Neural cell (in vitro differentiated cells): Measurements from ENCODE around the gene PTGS2. TPM values are rescaled to one million over a fixed set of nuclear protein-coding genes. Genes with fewer than 3 reads are reported as not detected.

ENCODE experiments used
- H2AFZ ChIP-seq: fragments of 200-600, 300-800 bp; sonication (generic), shearing (Covaris generic); 2 replicates; pipeline ENCODE4 v1.6.0; 2014; ENCODE audit warnings: low read depth, mild to moderate bottlenecking, antibody characterized with exemption, low read length, moderate library complexity
- H3F3A ChIP-seq: fragments of 200-600 bp; shearing (Covaris generic); 2 replicates; pipeline ENCODE4 v1.6.1; 2016; ENCODE audit warnings: mild to moderate bottlenecking, moderate library complexity, mixed read lengths, antibody characterized with exemption, low read length; ENCODE audit not compliant: insufficient read depth, poor library complexity, severe bottlenecking
- H3K27ac ChIP-seq: fragments of 200-600, 300-800 bp; sonication (generic), shearing (Covaris generic); 2 replicates; pipeline ENCODE4 v1.5.1; 2014; ENCODE audit warnings: mild to moderate bottlenecking, low read length, moderate library complexity
- H3K27me3 ChIP-seq: fragments of 300-800, 200-600 bp; sonication (generic), shearing (Covaris generic); 2 replicates; pipeline ENCODE4 v1.6.0; 2014; ENCODE audit warnings: mild to moderate bottlenecking, low read depth, low read length, moderate library complexity; ENCODE audit not compliant: insufficient read depth
- H3K36me3 ChIP-seq: fragments of 300-800, 200-600 bp; sonication (generic), shearing (Covaris generic); 2 replicates; pipeline ENCODE4 v1.5.1; 2014; ENCODE audit warnings: mild to moderate bottlenecking, antibody characterized with exemption, low read length, moderate library complexity; ENCODE audit not compliant: insufficient read depth
- H3K4me2 ChIP-seq: fragments of 300-800, 200-600 bp; sonication (generic), shearing (Covaris generic); 2 replicates; pipeline ENCODE4 v1.6.0; 2014; ENCODE audit warnings: mild to moderate bottlenecking, low read length
- H3K4me3 ChIP-seq: fragments of 300-800, 200-600 bp; sonication (generic), shearing (Covaris generic); 2 replicates; pipeline ENCODE4 v1.5.1; 2014; ENCODE audit warnings: mild to moderate bottlenecking, low read length, moderate library complexity
- H3K79me2 ChIP-seq: fragments of 200-600 bp; shearing (Covaris generic); replicated peaks from 2 replicates; pipeline ENCODE4 v1.6.0; 2014; ENCODE audit warnings: mild to moderate bottlenecking, low read length, moderate library complexity; ENCODE audit not compliant: insufficient read depth
- H3K9ac ChIP-seq: fragments of 300-800, 200-600 bp; sonication (generic), shearing (Covaris generic); 2 replicates; pipeline ENCODE4 v1.6.1; 2016; ENCODE audit warnings: mild to moderate bottlenecking, low read length, mixed read lengths
- H3K9me2 ChIP-seq: fragments of 200-600 bp; shearing (Covaris generic); 2 replicates; pipeline ENCODE4 v1.6.1; 2016; ENCODE audit warnings: mild to moderate bottlenecking, low read length, mixed read lengths; ENCODE audit not compliant: insufficient read depth
- H3K9me3 ChIP-seq: fragments of 200-600, 300-800 bp; sonication (generic), shearing (Covaris generic); 2 replicates; pipeline ENCODE4 v1.6.1; 2016; ENCODE audit warnings: mild to moderate bottlenecking, mixed run types, low read length, moderate library complexity, mixed read lengths
- H4K20me1 ChIP-seq: fragments of 200-600 bp; shearing (Covaris generic); 2 replicates; pipeline ENCODE4 v1.6.1; 2016; ENCODE audit warnings: mild to moderate bottlenecking, mixed run types; ENCODE audit not compliant: insufficient read depth
- CTCF ChIP-seq: fragments of 450-650 bp; IDR thresholded peaks from 2 replicates; pipeline ENCODE4 v1.5.1; 2014; ENCODE audit warnings: antibody characterized with exemption, mild to moderate bottlenecking, moderate library complexity; ENCODE audit not compliant: poor library complexity, severe bottlenecking
- EP300 ChIP-seq: fragments of 450-650 bp; conservative IDR thresholded peaks from 2 replicates; pipeline ENCODE4 v1.6.1; 2014; ENCODE audit warnings: antibody characterized with exemption, mild to moderate bottlenecking, moderate library complexity; ENCODE audit not compliant: poor library complexity, severe bottlenecking
- EZH2 ChIP-seq: fragments of 200-600, 300-800 bp; shearing (Covaris generic), sonication (generic); IDR thresholded peaks from 2 replicates; pipeline ENCODE4 v1.6.1; 2014; ENCODE audit warnings: antibody characterized with exemption, low read length, borderline replicate concordance, mild to moderate bottlenecking; ENCODE audit not compliant: insufficient read depth, poor library complexity, severe bottlenecking
- MXI1 ChIP-seq: fragments of 450-650 bp; conservative IDR thresholded peaks from 2 replicates; pipeline ENCODE4 v1.6.1; 2014; ENCODE audit warnings: antibody characterized with exemption, mild to moderate bottlenecking; ENCODE audit not compliant: poor library complexity, severe bottlenecking
- POLR2AphosphoS5 ChIP-seq: IDR thresholded peaks from 2 replicates; pipeline ENCODE4 v1.6.1; 2012
- RAD21 ChIP-seq: fragments of 450-650 bp; conservative IDR thresholded peaks from 2 replicates; pipeline ENCODE4 v1.6.1; 2014; ENCODE audit warnings: antibody characterized with exemption, mild to moderate bottlenecking, moderate library complexity
- TAF1 ChIP-seq: IDR thresholded peaks from 2 replicates; pipeline ENCODE4 v1.6.1; 2012; ENCODE audit warnings: low read depth
- polyA plus RNA-seq: library from polyadenylated mRNA; depleted of rRNA; stranded (reverse); fragments of >200 nt; gene quantifications from 2 replicates; pipeline ENCODE4 v1.2.3, GENCODE V29; 2014
- TF ChIP-seq, protein P1 (sequence below): IDR thresholded peaks from 2 replicates; pipeline ENCODE4 v1.6.1; 2012; ENCODE audit warnings: borderline replicate concordance

Gene PTGS2
- polyA plus RNA-seq, 1 donor from 2014 or later, result 0.25 TPM

DNA sequence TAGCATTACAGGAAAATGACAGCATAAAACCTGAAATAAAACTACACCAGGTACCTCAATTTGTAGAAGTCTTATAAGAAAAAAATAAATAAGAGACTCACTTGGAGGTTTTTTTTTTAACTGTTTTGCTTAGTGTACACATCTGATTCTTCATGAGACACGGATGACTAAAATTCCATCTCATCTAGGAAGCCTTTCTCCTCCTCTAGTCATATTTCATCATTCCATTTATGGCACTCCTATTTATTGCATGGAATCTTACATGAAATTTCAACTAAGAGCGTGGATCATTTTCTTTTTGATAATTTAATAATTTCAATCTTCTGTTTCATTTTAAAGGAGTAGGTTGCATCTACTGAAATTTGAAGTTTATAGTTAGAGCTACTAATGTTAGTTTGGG is 1.6 kb upstream of the PTGS2 start:
- Histone ChIP-seq H3K36me3 (no peaks in the 10 kb centered on the region), H3K79me2 (no peaks in the 10 kb centered on the region), H3K4me2 (no peak overlapping the region), H3K27ac (no peak overlapping the region), H3F3A (no peaks in the 10 kb centered on the region), H3K27me3 (peaks cover 29% of the 10 kb centered on the region), H3K9ac (no peak overlapping the region), H4K20me1 (no peaks in the 10 kb centered on the region), H3K9me2 (no peaks in the 10 kb centered on the region), H3K4me3 (no peak overlapping the region), H3K9me3 (no peaks in the 10 kb centered on the region), H2AFZ (no peak overlapping the region)
- TF ChIP-seq POLR2AphosphoS5, result no peak
- TF ChIP-seq CTCF, result no peak

GRCh38 chr1:186681121-186681520 is 898 bp upstream of the PTGS2 start:
- Histone ChIP-seq H3K9ac (no peak overlapping the region), H3K79me2 (no peaks in the 10 kb centered on the region), H3K9me3 (no peaks in the 10 kb centered on the region), H3K9me2 (no peaks in the 10 kb centered on the region), H3K27ac (no peak overlapping the region), H3K27me3 (peaks cover 29% of the 10 kb centered on the region), H3K4me2 (no peak overlapping the region), H4K20me1 (no peaks in the 10 kb centered on the region), H2AFZ (no peak overlapping the region), H3K36me3 (no peaks in the 10 kb centered on the region), H3F3A (no peaks in the 10 kb centered on the region), H3K4me3 (peak overlapping the region; percentile 71)
- no peak for TF ChIP-seq TAF1
- TF ChIP-seq RAD21, result no peak
- TF ChIP-seq CTCF, result no peak
- TF ChIP-seq EZH2, result no peak
- no peak for TF ChIP-seq EP300

- Histone ChIP-seq H3K9me3 (no peaks in the 10 kb centered on the region), H2AFZ (no peak overlapping the region), H3K27me3 (peaks cover 29% of the 10 kb centered on the region), H4K20me1 (no peaks in the 10 kb centered on the region), H3K36me3 (no peaks in the 10 kb centered on the region), H3K9ac (peak overlapping the region; percentile 27), H3K27ac (no peak overlapping the region), H3F3A (no peaks in the 10 kb centered on the region), H3K79me2 (no peaks in the 10 kb centered on the region), H3K4me2 (peak overlapping the region; percentile 45), H3K4me3 (peak overlapping the region; percentile 71), H3K9me2 (no peaks in the 10 kb centered on the region)
- no peak for TF ChIP-seq TAF1
- no peak for TF ChIP-seq MXI1
- no peak for TF ChIP-seq RAD21
- no peak for TF ChIP-seq POLR2AphosphoS5
- TF ChIP-seq, protein P1, sequence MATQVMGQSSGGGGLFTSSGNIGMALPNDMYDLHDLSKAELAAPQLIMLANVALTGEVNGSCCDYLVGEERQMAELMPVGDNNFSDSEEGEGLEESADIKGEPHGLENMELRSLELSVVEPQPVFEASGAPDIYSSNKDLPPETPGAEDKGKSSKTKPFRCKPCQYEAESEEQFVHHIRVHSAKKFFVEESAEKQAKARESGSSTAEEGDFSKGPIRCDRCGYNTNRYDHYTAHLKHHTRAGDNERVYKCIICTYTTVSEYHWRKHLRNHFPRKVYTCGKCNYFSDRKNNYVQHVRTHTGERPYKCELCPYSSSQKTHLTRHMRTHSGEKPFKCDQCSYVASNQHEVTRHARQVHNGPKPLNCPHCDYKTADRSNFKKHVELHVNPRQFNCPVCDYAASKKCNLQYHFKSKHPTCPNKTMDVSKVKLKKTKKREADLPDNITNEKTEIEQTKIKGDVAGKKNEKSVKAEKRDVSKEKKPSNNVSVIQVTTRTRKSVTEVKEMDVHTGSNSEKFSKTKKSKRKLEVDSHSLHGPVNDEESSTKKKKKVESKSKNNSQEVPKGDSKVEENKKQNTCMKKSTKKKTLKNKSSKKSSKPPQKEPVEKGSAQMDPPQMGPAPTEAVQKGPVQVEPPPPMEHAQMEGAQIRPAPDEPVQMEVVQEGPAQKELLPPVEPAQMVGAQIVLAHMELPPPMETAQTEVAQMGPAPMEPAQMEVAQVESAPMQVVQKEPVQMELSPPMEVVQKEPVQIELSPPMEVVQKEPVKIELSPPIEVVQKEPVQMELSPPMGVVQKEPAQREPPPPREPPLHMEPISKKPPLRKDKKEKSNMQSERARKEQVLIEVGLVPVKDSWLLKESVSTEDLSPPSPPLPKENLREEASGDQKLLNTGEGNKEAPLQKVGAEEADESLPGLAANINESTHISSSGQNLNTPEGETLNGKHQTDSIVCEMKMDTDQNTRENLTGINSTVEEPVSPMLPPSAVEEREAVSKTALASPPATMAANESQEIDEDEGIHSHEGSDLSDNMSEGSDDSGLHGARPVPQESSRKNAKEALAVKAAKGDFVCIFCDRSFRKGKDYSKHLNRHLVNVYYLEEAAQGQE, result no peak
Measured at GRCh38 chr1:186679924-186680244, 339 bp downstream of the PTGS2 start.
